Measurements from ENCODE around the gene SIAH1. TPM values are rescaled to one million over a fixed set of nuclear protein-coding genes. Genes with fewer than 3 reads are reported as not detected.
"Not testable (repeated sequence)": the region's sequence is repeated elsewhere in the genome, so short reads cannot be mapped to it uniquely, and the experiment has no call there.

Gene SIAH1
- polyA plus RNA-seq, 2 of the 4 experiments (the other 2 are of a cell fraction) = 13.3 to 28.5 TPM

DNA sequence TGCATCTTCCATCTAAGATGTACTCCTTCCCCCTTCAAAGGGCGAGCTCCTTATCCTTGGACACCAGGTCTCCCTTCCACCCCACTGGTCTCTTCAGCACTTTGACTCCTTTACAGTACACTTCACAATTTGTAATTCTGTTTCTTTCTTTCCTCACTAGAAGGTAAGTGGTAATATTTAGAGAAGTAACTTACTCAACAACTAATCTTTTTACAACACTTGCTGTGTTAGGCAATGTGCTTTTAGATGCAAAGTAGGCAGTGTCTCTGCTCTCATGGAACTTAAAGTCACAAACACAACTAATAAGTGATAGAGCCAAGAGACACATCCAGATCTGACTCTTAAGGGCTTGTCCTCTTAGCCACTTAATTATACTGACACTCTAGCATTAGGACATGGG is 6.4 kb downstream of the SIAH1 start:
- ATAC-seq = peak in 1 of 2 experiments; percentile 39; a peak in 3 of 6 replicates

DNA sequence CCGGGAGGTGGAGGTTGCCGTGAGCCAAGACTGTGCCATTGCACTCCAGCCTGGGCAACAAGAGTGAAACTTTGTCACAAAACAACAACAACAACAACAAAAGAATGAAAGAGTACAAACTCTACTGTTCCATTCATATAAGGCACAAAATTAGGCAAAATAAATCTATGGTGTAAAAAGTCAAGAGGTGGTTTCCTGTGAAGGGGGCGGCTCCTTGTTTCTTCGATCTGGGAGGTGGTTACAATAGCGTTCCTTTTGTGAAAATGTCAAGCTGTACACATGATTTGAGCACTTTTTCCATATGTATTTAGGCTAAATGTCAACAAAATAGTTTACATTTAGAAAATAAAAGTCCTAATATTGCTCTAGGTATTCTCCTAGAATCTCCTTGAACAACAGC is 6.9 kb downstream of the SIAH1 start:
- Histone ChIP-seq H3K4me3 (no peak overlapping the region), H3K27ac (no peak overlapping the region), H3K4me1 (peaks cover 77% of the 10 kb centered on the region), H3K9me3 (no peaks in the 10 kb centered on the region), H3K4me2 (peak overlapping the region; percentile 19; the same call in 1 of the 3 replicates)
- DNase-seq (ENCODE audit: low read depth in 1 of 2, low spot score in 1 of 2) = no peak
- TF ChIP-seq MYC (IDR thresholded peaks at IDR 0.05; ENCODE audit: borderline replicate concordance, low read length) = no peak
- TF ChIP-seq, protein P1, sequence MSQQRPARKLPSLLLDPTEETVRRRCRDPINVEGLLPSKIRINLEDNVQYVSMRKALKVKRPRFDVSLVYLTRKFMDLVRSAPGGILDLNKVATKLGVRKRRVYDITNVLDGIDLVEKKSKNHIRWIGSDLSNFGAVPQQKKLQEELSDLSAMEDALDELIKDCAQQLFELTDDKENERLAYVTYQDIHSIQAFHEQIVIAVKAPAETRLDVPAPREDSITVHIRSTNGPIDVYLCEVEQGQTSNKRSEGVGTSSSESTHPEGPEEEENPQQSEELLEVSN (IDR thresholded peaks at IDR 0.05; ENCODE audit: borderline replicate concordance, low read depth) = no peak
- TF ChIP-seq HEYL (CRISPR knock-in tag; IDR thresholded peaks at IDR 0.05) = no peak
- 86% methylated on average over 5 of the region's 5 CpGs for WGBS (ENCODE audit: missing lambda C conversion rate)
- no peak for ATAC-seq
- POLR2A ChIA-PET = no interaction called here
- FAIRE-seq = no peak
- CTCF ChIA-PET = interaction anchor here (0.7 kb wide), 2 partner anchors 167 to 944 kb away, joined by 3 read pairs; no protein-coding TSS in a partner anchor

More for the DNA sequence above, 6.4 kb downstream of the SIAH1 start:
- FAIRE-seq (no peak), DNase-seq (ENCODE audit: low read depth in 1 of 2, low spot score in 1 of 2) (no peak)
- H3K27ac ChIP-seq = peak overlapping the region in 1 of 2 experiments; percentile 27; a peak in 1 of 6 replicates
- TF ChIP-seq JUN (IDR thresholded peaks at IDR 0.05) = no peak
- no peak for TF ChIP-seq POLR2AphosphoS2 (conservative IDR thresholded peaks at IDR 0.05; ENCODE audit: low read length)
- no peak for TF ChIP-seq RFX5 (IDR thresholded peaks at IDR 0.05)
- WGBS (ENCODE audit: missing lambda C conversion rate) = 77% methylated on average over 1 of the region's 1 CpG
- ChIA-PET POLR2A (no interaction called here), CTCF (interaction anchor here (0.7 kb wide), 1 partner anchor 944 kb away, joined by 3 read pairs; no protein-coding TSS in a partner anchor)
- peak overlapping the region; percentile 19; the same call in 1 of the 3 replicates for H3K4me2 ChIP-seq
- H3K9me3 ChIP-seq = no peaks in the 10 kb centered on the region
- peaks cover 72% of the 10 kb centered on the region for H3K4me1 ChIP-seq
- H3K4me3 ChIP-seq = no peak overlapping the region

DNA sequence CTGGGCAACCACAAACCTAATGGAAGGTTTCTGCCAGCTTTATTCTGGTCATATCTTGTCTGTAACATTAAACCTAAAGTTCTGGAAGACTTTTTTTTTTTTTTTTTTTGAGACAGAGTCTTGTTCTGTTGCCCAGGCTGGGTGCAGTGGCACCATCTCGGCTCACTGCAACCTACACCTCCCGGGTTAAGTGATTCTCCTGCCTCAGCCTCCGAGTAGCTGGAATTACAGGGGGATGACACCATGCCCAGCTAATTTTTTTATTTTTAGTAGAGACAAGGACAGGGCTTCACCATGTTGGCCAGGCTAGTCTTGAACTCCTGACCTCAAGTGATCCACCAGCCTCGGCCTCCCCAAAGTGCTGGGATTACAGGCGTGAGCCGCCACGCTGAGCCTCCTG is 7.9 kb downstream of the SIAH1 start:
- DNase-seq (ENCODE audit: low read depth in 1 of 2, low spot score in 1 of 2); ATAC-seq; H3K27ac ChIP-seq; H3K4me3 ChIP-seq; FAIRE-seq; H3K9me3 ChIP-seq: not testable (repeated sequence)
- CTCF ChIA-PET = interaction anchor here (0.7 to 1.0 kb wide), 4 partner anchors 23 to 166 kb away, joined by 3 to 4 read pairs (median 3); no protein-coding TSS in a partner anchor
- peaks cover 77% of the 10 kb centered on the region for H3K4me1 ChIP-seq
- 87% methylated on average over 7 of the region's 7 CpGs for WGBS (ENCODE audit: missing lambda C conversion rate)
- POLR2A ChIA-PET = interaction anchor here (0.7 to 1.3 kb wide), 2 partner anchors 8 to 12 kb away, joined by 3 to 5 read pairs; partner anchors contain the start of gene SIAH1
- peak overlapping the region; percentile 13; the same call in 2 of the 3 replicates for H3K4me2 ChIP-seq

DNA sequence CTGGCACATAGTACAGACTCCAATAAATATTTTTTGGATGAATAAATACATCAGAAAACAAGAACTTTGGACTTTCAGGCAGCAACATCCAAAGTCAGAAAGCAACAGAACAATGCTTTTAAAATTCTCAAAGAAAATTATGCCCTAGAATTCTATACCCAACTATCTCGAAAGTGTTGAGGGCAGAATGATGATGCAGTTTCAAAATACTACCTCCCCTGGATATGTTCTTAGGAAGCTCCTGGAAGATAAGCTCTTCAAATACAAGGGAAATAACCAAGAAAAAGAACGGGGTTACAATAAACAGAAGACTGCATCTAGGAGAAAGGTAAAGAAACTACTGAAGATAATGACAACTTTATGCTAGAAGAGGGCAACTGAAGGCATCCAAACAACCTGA is 11.0 kb downstream of the SIAH1 start:
- peaks cover 88% of the 10 kb centered on the region for H3K4me1 ChIP-seq
- CTCF ChIA-PET = interaction anchor here (1.8 to 1.9 kb wide), 2 partner anchors 20 to 249 kb away, joined by 6 read pairs; no protein-coding TSS in a partner anchor
- no peaks in the 10 kb centered on the region for H3K9me3 ChIP-seq
- ATAC-seq (no peak), FAIRE-seq (no peak), DNase-seq (ENCODE audit: low read depth in 1 of 2, low spot score in 1 of 2) (no peak)
- no peak for TF ChIP-seq JUN (IDR thresholded peaks at IDR 0.05)
- no peak for TF ChIP-seq NFE2L2 (conservative IDR thresholded peaks at IDR 0.05; ENCODE audit: low read length)
- TF ChIP-seq SMC3 (IDR thresholded peaks at IDR 0.05) = no peak
- no peak for TF ChIP-seq NR3C1 (IDR thresholded peaks at IDR 0.05)
- TF ChIP-seq SREBF2 (IDR thresholded peaks at IDR 0.05) = no peak
- no peak for TF ChIP-seq FOXS1 (CRISPR knock-in tag; IDR thresholded peaks at IDR 0.05)
- no peak for TF ChIP-seq PHF8 (IDR thresholded peaks at IDR 0.05; ENCODE audit: borderline replicate concordance, low read depth)
- TF ChIP-seq TP53 (CRISPR knock-in tag; IDR thresholded peaks at IDR 0.05) = no peak
- TF ChIP-seq, protein P2, sequence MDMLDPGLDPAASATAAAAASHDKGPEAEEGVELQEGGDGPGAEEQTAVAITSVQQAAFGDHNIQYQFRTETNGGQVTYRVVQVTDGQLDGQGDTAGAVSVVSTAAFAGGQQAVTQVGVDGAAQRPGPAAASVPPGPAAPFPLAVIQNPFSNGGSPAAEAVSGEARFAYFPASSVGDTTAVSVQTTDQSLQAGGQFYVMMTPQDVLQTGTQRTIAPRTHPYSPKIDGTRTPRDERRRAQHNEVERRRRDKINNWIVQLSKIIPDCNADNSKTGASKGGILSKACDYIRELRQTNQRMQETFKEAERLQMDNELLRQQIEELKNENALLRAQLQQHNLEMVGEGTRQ (IDR thresholded peaks at IDR 0.05) = no peak
- TF ChIP-seq RARB (CRISPR knock-in tag; IDR thresholded peaks at IDR 0.05) = no peak
- TF ChIP-seq FOSL2 (IDR thresholded peaks at IDR 0.05) = no peak
- no peak for TF ChIP-seq FOSL2 (CRISPR knock-in tag; IDR thresholded peaks at IDR 0.05)
- TF ChIP-seq, protein P3, sequence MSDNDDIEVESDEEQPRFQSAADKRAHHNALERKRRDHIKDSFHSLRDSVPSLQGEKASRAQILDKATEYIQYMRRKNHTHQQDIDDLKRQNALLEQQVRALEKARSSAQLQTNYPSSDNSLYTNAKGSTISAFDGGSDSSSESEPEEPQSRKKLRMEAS (IDR thresholded peaks at IDR 0.05) = no peak
- TF ChIP-seq RCOR1 (IDR thresholded peaks at IDR 0.05; ENCODE audit: low read depth, low read length) = no peak
- TF ChIP-seq EHMT2 (IDR thresholded peaks at IDR 0.05; ENCODE audit: low read depth) = no peak
- no peak for TF ChIP-seq CBX8 (IDR thresholded peaks at IDR 0.05)
- no peak for TF ChIP-seq MAZ (IDR thresholded peaks at IDR 0.05; ENCODE audit: borderline replicate concordance, low read depth, low read length)
- TF ChIP-seq MAFK (IDR thresholded peaks at IDR 0.05; ENCODE audit: partially characterized antibody) = no peak
- no peak for TF ChIP-seq ESRRA (IDR thresholded peaks at IDR 0.05; ENCODE audit: borderline replicate concordance, low read length)
- no peak for TF ChIP-seq CHD4 (IDR thresholded peaks at IDR 0.05; ENCODE audit: borderline replicate concordance)
- 8% methylated on average over 2 of the region's 2 CpGs for WGBS (ENCODE audit: missing lambda C conversion rate)
- no peak overlapping the region for H3K4me3 ChIP-seq
- POLR2A ChIA-PET = no interaction called here
- peak overlapping the region in 1 of 2 experiments; percentile 56; a peak in 2 of 6 replicates for H3K27ac ChIP-seq
- H3K4me2 ChIP-seq = peak overlapping the region; percentile 72

All from A549 (cell line).